ENCODE data around the gene AMER3.
"Not testable (repeated sequence)": the region's sequence is repeated elsewhere in the genome, so short reads cannot be mapped to it uniquely, and the experiment has no call there.

AMER3 gene, protein sequence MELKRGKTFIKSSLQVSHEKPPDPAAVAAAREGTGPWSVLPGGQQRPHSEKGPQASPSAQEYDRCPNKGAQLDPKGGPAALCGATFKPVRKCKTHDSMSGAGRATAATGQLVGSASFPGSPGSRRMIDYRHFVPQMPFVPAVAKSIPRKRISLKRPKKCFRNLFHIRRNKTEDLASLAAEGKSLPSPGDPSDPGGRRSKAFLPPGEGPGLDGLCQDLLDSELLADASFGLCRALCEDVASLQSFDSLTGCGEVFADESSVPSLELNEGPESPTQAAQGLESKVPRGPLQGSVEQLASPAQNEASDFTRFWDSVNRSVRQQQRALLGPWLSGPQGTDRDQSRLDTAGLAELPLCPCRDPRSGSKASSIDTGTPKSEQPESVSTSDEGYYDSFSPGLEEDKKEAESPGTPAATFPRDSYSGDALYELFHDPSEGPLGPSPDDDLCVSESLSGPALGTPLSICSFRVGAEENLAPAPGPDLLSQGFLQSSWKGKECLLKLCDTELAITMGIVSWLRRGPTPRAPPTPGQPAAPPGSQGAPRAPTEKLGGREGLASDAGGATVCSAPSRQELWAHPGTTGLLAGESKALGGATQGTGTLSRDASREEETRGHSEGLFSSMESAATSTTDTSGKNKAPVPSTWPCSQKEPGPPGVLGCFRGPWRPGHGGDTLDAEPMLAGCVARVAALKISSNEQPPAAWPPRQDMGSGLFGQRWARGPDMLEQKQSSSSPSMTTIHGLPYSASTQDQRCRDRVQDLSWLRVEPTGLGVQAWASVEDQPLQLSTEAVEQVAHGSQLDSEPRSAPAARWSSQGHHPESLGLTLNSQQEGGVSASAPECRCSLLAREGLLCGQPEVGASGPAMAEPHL

DNA sequence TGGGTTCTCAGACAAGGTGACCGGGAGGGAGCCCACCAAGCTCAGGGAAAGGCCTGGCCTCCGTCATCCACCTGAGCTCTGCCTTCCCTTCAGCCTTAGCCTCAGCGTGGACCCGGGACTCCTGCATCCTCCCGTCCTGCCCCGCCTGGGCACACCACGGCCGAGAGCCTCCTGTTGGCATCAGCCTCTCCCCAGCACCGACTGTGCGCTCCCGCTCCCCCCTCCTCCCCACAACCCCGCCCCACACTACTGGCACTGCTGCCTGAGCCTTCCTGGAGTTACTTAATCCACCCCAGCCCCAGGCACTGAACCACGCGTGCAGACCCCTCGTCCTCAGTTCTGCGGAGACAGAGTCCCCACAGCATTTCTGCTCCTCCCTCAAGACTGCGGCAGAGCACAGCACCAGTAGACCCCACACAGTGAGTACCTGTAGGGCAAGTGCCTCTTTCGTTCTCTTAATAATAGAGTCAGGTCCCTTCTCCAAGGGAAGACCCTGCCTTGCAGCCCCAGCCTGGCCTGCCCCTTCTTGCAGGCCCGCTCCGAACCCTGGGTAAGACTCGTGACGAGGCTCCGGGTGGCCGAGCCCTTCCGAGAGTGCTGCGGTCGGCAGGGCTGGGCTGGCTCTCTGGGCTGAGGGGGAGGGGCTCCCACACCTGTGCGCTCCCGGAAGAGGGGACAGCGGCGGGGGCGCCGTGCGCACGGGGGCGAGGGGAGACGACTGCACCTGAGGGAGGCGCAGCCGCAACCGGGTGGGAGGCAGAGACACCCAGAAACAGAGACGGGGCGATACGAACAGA is at the start of gene AMER3:
Gene AMER3, plus strand, starts transcription at position 285 of the 797 bp plus-strand sequence. CDS start 6,533 bp downstream, outside the sequence.
- Histone ChIP-seq H3K27me3 (ENCODE audit: control insufficient read depth in 1 of 2, insufficient read depth in 2 of 2, low read length in 2 of 2) (peaks cover 13 to 23% of the 10 kb centered on the region in 2 donors), H3K36me3 (ENCODE audit: insufficient read depth, low read length) (no peaks in the 10 kb centered on the region), H3K9me3 (ENCODE audit: low read length) (no peaks in the 10 kb centered on the region), H3K27ac (ENCODE audit: low read depth, low read length) (no peak within 1 kb of the TSS), H3K4me1 (ENCODE audit: insufficient read depth, low read length) (no peaks in the 10 kb centered on the region), H3K9ac (ENCODE audit: low read length) (no peak within 1 kb of the TSS), H3K4me3 (ENCODE audit: low read depth in 1 of 2, low read length in 2 of 2) (no peak within 1 kb of the TSS)

DNA sequence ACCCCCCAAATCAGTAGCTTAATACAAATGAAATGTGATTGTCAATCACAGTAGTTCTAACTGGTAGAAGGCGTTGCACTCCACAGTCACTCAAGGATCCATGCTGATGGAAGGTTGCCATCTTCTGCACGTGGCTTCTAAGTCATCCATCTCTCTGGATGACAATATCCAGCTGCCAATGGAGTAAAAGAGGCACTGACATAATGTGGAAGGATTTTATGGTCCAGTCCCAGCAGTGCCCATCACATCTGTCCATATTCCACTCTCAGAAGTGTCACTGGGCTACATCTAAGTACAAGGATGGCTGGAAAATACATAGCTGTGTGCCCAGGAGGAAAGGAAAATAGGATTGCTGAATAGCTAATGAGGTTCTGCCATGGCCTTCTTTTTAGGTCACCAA is 40.5 kb upstream of the AMER3 start:
- H3K9me3 ChIP-seq (ENCODE audit: low read length); H3K36me3 ChIP-seq (ENCODE audit: insufficient read depth, low read length); H3K4me3 ChIP-seq (ENCODE audit: low read depth in 1 of 2, low read length in 2 of 2); H3K9ac ChIP-seq (ENCODE audit: low read length); H3K27ac ChIP-seq (ENCODE audit: low read depth, low read length); H3K4me1 ChIP-seq (ENCODE audit: insufficient read depth, low read length); H3K27me3 ChIP-seq (ENCODE audit: control insufficient read depth in 1 of 2, insufficient read depth in 2 of 2, low read length in 2 of 2): not testable (repeated sequence)

DNA sequence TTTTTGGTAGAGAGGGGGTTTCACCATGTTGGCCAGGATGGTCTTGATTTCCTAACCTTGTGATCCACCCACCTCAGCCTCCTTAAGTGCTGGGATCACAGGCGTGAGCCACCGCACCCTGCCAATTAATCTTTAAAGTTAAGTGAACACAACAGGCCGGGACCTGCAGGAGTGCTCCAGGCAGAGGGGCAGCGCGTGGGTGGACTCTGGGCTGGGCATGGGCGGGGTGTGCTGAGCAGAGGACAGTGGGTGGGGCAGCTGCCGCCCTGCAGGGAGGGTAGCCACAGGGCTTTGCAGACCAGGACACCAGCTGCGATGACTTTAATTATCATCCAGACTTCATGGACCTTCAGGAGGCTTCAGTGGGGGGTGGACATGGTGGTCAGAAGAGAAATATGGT is 35.3 kb upstream of the AMER3 start:
- Histone ChIP-seq H3K9me3 (ENCODE audit: low read length) (no peaks in the 10 kb centered on the region), H3K27me3 (ENCODE audit: control insufficient read depth in 1 of 2, insufficient read depth in 2 of 2, low read length in 2 of 2) (no peaks in the 10 kb centered on the region), H3K4me3 (ENCODE audit: low read depth in 1 of 2, low read length in 2 of 2) (no peak overlapping the region), H3K4me1 (ENCODE audit: insufficient read depth, low read length) (no peaks in the 10 kb centered on the region), H3K36me3 (ENCODE audit: insufficient read depth, low read length) (no peaks in the 10 kb centered on the region), H3K27ac (ENCODE audit: low read depth, low read length) (no peak overlapping the region), H3K9ac (ENCODE audit: low read length) (no peak overlapping the region)

DNA sequence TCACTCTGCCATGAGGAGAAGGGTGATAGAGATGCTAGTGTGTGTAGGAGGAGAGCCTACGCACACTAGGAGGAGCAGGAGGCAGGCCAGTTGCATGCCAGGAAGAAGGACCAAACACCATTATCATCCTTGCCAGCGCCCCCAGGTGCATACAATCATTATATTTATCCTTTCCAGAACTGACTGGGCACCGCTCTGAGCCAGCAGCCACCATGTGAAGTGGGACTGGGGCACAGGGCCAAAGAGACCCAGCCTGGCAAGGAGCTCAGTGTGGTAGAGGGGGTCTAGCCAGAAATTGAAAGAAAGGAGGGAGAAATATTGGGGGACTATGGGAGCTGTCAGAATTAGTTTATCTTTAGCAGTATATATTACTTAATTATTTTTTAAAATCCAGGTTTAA is 34.8 kb upstream of the AMER3 start:
- H3K9me3 ChIP-seq (ENCODE audit: low read length): no peaks in the 10 kb centered on the region
- no peaks in the 10 kb centered on the region for H3K36me3 ChIP-seq (ENCODE audit: insufficient read depth, low read length)
- no peak overlapping the region for H3K4me3 ChIP-seq (ENCODE audit: low read depth in 1 of 2, low read length in 2 of 2)
- no peaks in the 10 kb centered on the region for H3K4me1 ChIP-seq (ENCODE audit: insufficient read depth, low read length)
- H3K9ac ChIP-seq (ENCODE audit: low read length): no peak overlapping the region
- no peak overlapping the region for H3K27ac ChIP-seq (ENCODE audit: low read depth, low read length)
- no peaks in the 10 kb centered on the region for H3K27me3 ChIP-seq (ENCODE audit: control insufficient read depth in 1 of 2, insufficient read depth in 2 of 2, low read length in 2 of 2)

DNA sequence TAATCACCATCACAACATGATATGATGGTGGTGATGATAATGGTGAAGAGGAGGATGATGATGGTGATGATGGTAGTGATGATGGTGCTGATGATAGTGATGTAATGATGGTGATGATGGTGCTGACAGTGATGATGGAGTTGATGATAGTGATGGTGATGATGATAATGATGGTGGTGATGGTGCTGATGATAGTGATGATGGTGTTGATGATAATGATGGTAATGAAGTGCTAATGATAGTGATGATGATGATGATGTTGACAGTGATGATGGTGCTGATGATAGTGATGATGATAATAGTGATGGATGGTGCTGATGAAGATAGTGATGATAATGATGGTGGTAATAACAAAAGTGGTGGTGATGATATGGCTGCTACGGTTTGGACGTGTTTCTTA is 30.9 kb upstream of the AMER3 start:
- Histone ChIP-seq H3K36me3 (ENCODE audit: insufficient read depth, low read length) (no peaks in the 10 kb centered on the region), H3K9ac (ENCODE audit: low read length) (no peak overlapping the region), H3K27me3 (ENCODE audit: control insufficient read depth in 1 of 2, insufficient read depth in 2 of 2, low read length in 2 of 2) (no peaks in the 10 kb centered on the region), H3K4me3 (ENCODE audit: low read depth in 1 of 2, low read length in 2 of 2) (no peak overlapping the region), H3K27ac (ENCODE audit: low read depth, low read length) (no peak overlapping the region), H3K9me3 (ENCODE audit: low read length) (no peaks in the 10 kb centered on the region), H3K4me1 (ENCODE audit: insufficient read depth, low read length) (peaks cover 9% of the 10 kb centered on the region)

DNA sequence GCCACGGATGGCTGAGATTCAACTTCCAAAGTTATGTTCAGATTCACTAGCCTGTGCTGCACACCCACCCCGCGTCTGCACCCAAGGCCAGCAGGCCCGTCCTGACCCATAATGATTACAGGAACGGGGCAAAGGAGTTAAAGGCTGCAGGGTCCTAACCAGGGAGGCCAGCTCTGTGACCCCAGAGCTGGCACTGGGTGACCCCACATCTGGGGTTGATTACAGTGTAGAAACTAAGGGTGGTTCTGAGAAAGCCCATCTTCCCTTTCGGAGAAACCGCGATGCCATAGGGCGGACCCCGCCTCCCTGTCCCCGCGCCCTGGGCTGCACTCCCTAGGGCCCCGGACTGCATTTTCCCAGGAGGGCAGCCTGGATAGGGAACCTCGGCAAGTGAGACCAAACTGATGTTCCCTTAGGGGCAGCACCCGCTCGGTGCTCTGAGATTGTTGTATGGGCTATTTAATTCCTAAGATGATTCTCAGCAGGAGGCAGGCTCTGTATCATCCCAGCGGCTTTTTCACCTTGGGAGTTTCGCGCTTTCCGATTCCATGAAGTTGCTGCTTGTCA is 28.6 kb upstream of the AMER3 start:
- peaks cover 9% of the 10 kb centered on the region for H3K4me1 ChIP-seq (ENCODE audit: insufficient read depth, low read length)
- H3K36me3 ChIP-seq (ENCODE audit: insufficient read depth, low read length): no peaks in the 10 kb centered on the region
- H3K4me3 ChIP-seq (ENCODE audit: low read depth in 1 of 2, low read length in 2 of 2): peak overlapping the region; percentile 62 to 72
- no peaks in the 10 kb centered on the region for H3K9me3 ChIP-seq (ENCODE audit: low read length)
- H3K9ac ChIP-seq (ENCODE audit: low read length): peak overlapping the region; percentile 30
- no peaks in the 10 kb centered on the region for H3K27me3 ChIP-seq (ENCODE audit: control insufficient read depth in 1 of 2, insufficient read depth in 2 of 2, low read length in 2 of 2)
- no peak overlapping the region for H3K27ac ChIP-seq (ENCODE audit: low read depth, low read length)

DNA sequence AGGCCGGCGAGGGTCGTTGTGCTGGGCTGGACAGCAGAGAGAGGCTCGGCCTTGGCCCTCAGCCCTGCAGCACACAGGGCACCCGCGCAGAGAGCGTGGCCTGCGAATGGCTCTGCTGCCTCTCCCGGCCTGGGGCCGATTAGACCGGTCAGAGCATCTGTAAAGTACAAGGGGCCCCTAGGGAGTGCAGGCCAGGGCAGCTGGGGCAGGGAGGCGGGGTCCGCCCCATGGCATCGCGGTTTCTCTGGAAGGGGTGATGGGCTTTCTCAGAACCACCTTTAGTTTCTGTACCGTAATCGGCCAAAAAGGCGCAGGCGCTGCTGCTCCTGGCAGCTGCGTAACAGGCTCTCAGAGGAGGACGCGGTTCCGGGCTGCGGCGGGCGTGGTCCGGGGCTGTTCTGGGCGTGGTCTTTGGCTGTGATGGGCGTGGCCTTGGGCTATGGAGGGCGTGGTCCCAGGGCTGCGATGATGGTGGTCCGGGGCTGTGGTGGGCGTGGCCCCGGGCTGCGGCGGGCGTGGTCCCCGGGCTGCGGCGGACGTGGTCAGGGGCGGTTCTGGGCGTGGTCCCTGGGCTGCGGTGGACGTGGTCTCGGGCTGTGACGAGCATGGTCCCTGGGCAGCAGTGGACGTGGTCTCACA is 27.9 kb upstream of the AMER3 start:
- Histone ChIP-seq H3K27ac (ENCODE audit: low read depth, low read length) (no peak overlapping the region), H3K27me3 (ENCODE audit: control insufficient read depth in 1 of 2, insufficient read depth in 2 of 2, low read length in 2 of 2) (no peaks in the 10 kb centered on the region), H3K9ac (ENCODE audit: low read length) (peak overlapping the region; percentile 30), H3K9me3 (ENCODE audit: low read length) (no peaks in the 10 kb centered on the region), H3K4me1 (ENCODE audit: insufficient read depth, low read length) (peaks cover 9% of the 10 kb centered on the region), H3K36me3 (ENCODE audit: insufficient read depth, low read length) (no peaks in the 10 kb centered on the region), H3K4me3 (ENCODE audit: low read depth in 1 of 2, low read length in 2 of 2) (peak overlapping the region; percentile 62 to 72)

DNA sequence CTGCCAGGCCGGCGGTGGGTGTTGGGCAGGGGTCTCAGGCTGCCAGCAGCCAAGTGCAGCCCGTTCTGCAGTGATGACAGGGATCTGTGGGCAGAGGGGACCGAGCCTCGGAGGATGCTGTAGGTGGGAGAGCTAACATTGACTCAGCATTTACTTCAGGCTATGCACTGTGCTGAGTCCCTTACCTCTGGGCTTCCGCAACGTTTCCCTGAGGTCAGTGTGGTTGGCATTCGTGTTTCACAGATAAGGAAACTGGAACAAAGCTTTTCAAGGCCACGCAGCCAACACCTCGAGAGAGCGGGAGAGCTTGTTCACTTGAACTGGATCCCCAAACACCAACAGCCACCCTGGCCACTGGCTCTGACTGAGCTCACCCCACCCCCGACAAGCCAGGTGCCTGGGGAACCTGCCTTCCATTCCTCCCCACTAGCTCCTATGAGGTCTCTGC is 27.3 kb upstream of the AMER3 start:
- peaks cover 9% of the 10 kb centered on the region for H3K4me1 ChIP-seq (ENCODE audit: insufficient read depth, low read length)
- H3K36me3 ChIP-seq (ENCODE audit: insufficient read depth, low read length): no peaks in the 10 kb centered on the region
- no peak overlapping the region for H3K9ac ChIP-seq (ENCODE audit: low read length)
- no peaks in the 10 kb centered on the region for H3K9me3 ChIP-seq (ENCODE audit: low read length)
- no peak overlapping the region for H3K27ac ChIP-seq (ENCODE audit: low read depth, low read length)
- no peaks in the 10 kb centered on the region for H3K27me3 ChIP-seq (ENCODE audit: control insufficient read depth in 1 of 2, insufficient read depth in 2 of 2, low read length in 2 of 2)
- peak overlapping the region; percentile 62 to 72 for H3K4me3 ChIP-seq (ENCODE audit: low read depth in 1 of 2, low read length in 2 of 2)

DNA sequence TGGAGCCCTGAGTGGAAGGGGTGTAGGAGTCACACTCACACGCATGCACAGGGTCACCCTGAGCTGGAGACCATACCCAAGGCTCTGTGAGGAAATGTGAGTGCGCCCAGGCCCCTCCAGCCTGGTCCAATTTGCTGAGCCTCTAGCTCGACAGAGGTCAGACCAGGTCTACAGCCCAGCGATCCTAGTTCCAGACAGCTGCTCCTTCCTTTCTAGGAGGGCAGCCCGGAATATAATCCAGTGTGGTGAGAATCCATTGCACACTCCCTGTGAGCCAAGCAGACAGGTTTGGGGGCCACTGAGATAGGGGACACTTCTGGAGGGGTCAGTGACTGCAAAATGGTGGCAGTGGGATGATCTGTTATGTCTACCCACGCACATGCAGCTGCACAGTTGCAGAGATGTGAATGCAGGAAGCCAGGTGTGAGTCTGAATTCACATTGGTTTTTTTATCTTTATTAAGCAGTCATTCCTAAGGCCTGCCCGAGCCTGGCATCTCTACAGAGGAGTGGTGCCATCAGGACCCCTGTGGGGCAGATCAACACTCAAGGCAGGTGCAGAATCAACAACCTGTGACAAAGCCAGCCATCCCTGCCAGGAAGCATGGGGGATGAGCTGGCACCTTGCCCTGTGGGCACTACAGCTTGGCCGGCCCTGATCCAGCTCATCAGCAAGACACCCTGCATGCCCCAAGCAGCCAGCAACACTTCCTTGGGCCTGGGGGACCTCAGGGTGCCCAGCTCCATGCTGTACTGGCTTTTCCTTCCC is 26.6 kb upstream of the AMER3 start, which contains the start of gene GPR148:
Gene GPR148, plus strand, starts transcription at position 522 of the 768 bp plus-strand sequence. Its CDS starts 82 bp downstream, at position 604.
- no peaks in the 10 kb centered on the region for H3K9me3 ChIP-seq (ENCODE audit: low read length)
- H3K27me3 ChIP-seq (ENCODE audit: control insufficient read depth in 1 of 2, insufficient read depth in 2 of 2, low read length in 2 of 2): no peaks in the 10 kb centered on the region
- H3K4me3 ChIP-seq (ENCODE audit: low read depth in 1 of 2, low read length in 2 of 2): peak within 1 kb of the TSS in 1 of 2 donors; percentile 72
- H3K4me1 ChIP-seq (ENCODE audit: insufficient read depth, low read length): peaks cover 9% of the 10 kb centered on the region
- no peaks in the 10 kb centered on the region for H3K36me3 ChIP-seq (ENCODE audit: insufficient read depth, low read length)
- no peak within 1 kb of the TSS for H3K9ac ChIP-seq (ENCODE audit: low read length)
- no peak within 1 kb of the TSS for H3K27ac ChIP-seq (ENCODE audit: low read depth, low read length)
